HG03064 (cell line): ENCODE data around the gene GLP1R.

Experiments used
- ATAC-seq: cut with Tn5 transposase; IDR thresholded peaks from one replicate; pipeline ENCODE4 v1.9.1; 2021; ENCODE audit warnings: low read depth; ENCODE audit not compliant: unreplicated experiment

GLP1R gene

DNA sequence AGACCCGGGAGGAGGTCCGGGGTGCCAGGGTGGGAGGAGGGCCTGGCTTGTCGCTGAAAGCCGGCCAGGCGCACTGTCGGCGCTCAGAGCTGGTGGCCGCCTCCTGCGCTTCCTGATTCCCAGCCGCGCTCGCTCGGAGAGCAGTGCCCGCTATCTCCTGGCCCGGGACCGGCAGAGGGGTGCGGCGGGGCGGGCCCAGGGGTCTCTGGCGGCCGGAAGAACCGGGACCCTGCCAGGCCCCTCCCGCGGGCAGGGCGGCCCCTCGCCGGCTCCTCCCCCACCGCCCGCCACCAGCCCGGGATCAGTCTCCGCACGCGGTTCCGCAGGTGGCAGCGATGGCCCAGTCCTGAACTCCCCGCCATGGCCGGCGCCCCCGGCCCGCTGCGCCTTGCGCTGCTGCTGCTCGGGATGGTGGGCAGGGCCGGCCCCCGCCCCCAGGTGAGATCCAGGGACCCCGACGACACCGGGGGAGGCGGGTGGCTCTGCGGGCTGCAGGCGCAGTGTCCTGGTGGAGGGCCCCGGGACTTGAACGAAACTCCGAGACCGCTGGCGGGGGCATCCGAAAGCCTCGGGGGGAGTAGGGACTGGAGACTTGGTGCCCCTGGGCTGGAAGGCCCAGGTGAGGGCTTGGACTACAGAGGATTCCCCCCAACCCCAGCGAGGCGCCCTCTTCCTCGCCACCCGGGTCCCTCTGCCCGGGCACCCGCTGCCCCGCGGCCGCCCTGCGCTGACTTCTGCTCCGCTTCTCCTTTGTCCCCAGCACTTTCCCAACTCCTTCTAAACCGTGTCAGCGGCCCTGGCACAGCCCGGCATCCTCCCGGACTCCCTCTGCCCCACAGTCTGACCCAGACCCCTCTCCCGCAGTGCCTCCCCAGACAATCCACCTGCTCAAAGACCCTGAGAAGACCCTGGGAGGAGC is at the start of gene GLP1R:
GLP1R (plus strand) TSS at position 301 of the 919 bp plus-strand sequence; CDS start at position 361, 60 bp downstream.
- ATAC-seq, result no peak

DNA sequence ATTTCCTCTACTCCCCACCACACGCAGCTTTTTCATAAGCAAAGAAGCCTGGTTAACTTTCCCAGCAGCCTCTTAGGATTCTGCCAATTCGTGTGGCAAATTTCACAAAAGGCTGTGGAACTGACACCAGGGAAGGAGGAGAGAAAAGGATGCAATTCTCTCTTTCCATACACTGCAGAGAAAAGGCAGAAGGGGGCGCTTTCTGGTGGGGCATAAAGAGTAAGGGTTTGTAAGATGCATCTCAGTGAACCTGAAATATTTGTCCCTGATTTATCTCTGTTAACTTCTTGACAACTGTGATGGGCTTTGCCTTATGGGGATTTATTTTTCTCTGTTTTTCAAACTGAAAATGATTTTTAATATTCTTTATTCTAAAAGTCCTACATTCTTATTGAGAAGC is 45.5 kb upstream of the GLP1R start:
- no peak for ATAC-seq

DNA sequence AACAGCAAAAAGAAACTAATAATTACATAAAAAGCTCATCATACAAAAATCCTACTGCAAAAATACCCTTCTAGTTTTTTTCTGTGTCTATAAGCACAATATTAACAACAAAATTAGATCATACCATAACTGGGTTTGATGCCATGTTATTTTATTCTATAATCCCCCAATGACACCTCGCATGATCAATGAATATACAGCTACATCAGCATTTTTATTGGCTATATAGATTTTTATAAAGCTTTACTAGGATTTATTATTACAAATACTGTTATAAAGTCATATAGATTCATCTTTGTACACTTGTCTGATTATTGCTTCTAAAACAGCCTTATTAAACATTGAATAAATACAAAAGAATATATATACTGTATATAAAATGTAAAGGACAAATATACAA is 45.1 kb upstream of the GLP1R start:
- no peak for ATAC-seq

DNA sequence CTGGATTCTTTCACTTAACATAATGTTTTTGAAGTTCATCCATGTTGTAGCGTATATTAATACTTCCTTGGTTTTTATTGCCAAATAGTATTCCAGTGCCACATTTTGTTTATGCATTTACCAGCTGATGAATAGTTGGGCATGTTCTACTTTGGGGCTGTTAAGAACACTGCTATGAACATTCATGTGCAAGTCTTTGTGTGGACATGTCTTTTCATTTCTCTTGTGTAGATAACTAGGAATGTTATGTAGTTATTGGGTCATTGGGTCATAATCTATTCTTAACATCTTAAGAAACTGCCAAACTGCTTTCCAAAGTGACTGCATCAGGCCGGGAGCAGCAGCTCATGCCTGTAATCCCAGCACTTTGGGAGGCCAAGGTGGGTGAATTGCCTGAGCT is 43.8 kb upstream of the GLP1R start:
- ATAC-seq, result no peak

DNA sequence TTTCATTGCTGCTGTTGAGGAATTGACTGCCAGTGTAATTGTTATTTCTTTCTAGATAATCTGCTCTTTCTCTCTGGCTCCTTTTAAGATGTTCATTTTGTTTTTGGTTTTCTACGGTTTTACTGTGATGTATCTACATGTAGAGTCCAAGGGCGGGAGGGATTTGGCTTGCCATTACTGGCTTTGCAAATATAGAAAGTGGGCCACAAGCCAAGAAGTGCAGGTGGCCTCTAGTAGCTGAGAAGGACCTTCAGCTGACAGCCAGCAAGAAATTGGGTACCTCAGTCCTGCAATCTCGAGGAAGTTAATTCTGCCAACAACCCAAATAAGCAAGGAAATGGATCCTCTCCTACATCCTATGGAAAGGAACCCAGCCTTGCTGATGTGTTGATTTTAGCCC is 42.8 kb upstream of the GLP1R start:
- no peak for ATAC-seq

DNA sequence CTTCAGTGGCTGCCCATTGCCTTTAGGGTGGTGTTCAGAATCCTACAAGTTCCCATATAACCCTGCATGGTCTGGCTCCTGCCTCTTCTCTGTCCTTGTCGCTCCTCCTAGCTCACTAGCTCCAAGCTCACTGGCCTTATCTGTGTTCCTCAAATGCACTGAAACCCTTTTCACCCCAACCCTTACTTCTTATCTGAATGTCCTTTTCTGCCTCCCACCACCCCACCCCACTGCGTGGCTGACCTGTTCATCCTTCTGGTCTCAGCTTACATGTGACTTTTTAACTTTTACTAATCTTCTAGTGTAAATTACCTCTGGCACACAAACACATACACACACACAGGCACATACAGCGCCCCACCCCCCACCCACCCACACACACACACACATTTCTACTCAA is 41.0 kb upstream of the GLP1R start:
- no peak for ATAC-seq

DNA sequence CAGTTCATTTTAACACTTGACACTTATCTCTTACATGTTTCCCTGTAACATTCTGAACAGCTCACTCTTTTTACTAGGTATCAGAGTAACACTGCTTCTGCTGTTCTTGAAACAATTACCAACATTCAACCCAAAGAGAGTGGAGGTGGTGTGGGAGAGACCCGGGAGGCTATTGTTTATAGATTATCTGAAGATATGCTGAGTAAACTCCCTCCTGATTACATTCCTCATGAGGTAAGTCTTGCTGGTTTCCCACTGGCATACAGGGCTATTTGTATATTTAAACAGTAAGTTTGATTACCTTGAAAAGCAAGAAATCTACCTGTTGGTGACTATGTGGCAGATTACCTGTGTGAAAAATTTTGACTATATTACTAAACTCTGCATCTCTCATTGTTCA is 39.8 kb upstream of the GLP1R start:
- ATAC-seq, result no peak

DNA sequence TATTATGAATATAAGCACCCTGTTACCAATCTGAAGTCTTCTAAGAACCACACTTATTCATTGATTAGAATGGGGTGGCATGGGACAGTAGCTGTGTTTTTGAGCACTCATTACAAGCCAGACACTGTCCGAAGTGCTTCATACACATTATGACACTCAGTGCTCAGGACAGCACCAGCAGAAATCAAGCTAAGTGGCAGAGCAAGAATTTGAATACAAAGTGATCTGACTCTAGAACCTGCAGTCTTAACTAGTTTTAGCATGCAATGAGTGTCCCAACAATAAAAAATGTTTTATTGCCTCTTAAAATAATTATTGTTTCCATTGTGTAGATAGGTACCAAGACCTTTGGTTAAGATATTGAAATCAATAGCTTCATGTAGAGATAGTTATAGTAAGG is 39.1 kb upstream of the GLP1R start:
- ATAC-seq, result no peak

DNA sequence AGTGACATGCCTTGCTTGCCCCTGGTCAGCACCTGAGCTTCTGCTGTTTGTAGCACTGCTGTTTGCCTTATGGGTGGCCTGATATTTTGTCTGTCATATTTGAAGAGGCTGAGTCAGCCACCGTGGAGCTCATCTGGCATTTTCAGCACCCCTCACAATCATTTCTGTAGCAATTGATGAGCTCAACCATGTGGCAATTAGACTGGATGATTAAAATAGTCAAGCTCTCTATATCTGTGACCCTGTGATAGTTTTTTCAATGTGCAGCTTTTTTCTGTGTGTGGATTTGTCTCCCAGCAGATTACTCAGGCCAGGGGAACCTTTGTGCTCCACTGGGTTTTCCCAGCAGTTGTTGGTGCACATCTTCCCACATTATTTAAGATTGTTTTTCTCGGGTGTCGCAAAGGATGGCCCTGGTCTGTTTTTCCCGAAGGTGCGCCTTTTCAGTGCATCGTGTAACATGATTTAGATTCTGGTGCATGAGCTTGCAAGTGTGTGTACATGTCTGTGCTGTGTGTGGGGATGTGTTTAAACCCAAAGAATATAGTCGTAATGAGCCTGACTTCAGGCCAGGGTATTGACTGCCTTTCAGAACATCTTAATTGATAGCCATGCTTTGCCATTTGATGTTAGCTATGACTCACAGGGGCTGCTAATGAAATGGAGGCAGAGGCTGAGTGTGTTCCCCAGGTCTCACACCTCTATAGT is 31.6 kb upstream of the GLP1R start:
- no peak for ATAC-seq

DNA sequence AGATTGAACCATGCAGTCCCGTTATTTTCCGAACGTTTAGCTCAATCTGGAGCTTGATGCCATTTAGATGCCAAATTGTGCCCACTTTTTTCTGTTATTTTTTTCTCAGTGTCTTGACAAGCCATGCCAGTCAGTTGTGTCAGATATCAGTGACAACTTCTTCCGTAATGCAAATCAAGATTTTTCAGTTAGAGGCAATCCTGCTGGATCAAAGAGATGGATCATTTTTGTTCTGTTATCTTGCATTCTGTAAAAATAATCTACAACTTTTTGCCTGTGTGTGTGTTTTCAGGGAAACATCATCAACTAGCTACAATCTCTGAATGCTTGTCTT is 31.1 kb upstream of the GLP1R start:
- ATAC-seq, result no peak

DNA sequence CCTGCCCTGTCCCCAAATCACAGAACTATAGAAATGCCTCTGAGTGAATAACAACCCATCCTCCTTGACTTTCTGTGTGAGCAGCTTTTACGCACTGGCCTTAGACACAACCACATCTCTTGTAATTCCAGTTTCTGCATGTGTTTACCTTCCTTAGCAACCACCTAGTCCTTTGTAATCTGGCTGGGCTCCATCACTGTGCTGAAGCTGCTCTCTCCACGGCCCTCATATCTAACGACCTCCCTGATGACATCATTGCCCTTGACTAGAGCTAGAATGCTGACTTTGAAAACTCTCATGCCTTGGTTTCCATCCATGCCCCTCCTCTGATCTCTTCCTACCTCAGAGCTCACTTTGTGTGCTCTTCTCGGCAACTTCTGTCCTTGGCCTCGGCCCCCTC is 30.5 kb upstream of the GLP1R start:
- ATAC-seq, result no peak

DNA sequence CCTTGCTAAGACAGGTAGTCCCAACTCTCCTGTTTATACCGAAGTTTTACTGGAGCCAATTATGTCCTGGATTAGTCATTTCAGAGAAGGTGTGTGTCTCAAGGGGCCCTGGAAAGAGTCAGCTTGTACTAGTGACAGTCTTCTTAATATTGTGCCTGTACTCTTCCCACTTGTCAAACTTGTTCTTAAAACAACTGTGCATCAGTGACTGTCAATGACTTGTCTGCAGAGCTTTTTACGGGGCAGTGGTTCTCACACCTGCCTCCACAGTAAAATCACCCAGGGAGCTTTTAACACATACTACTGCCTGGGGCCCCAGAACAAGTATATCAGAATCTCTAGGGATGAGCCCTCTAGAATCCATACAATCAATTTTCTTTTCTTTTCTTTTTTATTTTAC is 28.4 kb upstream of the GLP1R start:
- ATAC-seq, result no peak

DNA sequence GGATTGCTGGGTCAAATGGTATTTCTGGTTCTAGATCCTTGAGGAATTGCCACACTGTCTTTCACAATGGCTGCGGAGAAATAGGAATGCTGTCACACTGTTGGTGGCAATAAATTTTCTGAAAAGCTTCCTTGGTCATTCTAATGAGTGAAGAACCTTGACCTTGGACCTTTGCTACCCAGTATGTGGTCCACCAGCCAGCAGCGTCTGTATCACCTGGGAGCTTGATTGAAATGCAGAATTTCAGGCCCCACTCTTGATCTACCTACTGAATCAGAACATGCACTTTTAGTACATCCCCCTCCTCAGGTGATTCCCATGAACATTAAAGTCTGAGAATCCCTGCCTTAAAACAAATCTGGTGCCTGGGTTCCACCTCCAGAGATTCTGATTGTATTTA is 27.5 kb upstream of the GLP1R start:
- no peak for ATAC-seq

DNA sequence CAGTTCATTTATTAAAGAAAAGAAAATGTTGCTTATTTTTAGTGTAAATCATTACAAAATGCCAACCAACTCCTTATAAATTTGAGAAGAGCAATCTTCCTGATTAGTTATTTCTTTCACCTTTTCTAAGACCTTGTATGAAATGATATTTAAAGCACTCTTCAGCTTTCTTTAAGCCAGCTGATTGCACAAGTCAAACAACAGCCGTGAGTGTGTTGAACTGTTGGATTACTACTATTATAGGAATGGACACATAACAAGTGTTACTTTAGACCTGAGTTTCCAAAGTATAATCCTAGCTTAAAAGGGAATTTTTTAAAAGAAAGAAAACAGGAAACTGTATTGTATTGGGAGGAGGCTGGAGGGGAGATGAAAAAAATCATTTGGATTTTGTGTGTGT is 26.8 kb upstream of the GLP1R start:
- no peak for ATAC-seq

DNA sequence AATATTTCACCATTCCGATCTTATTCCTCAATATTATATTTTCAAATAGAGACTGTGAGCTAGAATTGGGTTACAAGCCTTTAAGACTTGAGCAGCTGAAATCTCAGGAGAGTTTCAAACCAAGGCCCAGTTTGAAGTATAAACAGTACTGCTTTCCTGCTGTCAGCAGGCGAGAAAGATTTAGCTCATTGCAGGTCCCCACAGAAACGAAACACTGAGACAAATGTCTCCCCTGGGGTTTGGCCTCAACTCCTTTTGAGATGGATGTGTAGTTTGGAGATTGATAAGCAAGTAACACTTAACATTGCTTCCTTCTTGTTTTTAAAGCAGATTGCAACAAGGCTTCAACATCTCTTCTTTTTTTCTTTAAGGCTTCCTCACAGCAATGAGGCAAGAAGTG is 22.4 kb upstream of the GLP1R start:
- no peak for ATAC-seq

DNA sequence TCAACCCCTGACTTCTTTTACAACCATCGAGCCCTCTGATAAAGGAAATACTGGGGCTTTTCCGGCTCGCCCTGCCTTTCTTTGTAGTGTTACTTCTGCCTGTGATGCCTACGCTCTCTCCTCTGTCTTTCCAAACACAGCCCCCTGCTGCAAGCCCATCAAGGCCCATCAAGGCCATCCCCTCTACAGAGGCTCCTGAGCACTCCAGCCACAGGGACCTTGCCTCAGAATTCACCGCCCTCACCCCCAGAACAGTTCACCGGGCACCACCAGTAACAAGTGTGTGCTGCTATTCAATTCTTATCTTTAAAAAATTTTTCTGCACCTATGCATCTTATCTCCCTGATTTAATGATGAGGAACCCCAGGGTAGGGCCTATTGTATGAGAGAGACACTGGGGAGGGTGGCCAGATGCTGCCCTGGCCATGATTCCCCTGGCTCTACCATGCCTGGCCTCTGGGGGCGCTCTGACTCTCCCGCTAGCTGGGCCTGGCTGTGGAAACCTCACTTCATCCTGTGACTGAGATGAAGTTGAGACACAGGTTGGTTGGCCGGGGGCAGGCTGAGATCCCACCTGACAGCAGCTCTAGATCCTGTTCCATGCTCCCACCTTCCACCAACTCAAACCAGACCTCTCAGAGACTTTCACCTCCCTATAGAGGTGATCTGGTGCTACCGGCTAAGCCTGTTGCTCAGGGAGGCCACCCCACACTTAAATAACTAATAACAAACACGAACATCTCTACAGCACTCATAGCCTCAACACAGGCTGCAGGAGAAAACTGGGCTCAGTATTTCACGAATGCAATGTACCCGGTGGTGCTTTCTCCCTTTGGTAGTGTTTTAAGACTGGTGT is 19.2 kb upstream of the GLP1R start:
- no peak for ATAC-seq

DNA sequence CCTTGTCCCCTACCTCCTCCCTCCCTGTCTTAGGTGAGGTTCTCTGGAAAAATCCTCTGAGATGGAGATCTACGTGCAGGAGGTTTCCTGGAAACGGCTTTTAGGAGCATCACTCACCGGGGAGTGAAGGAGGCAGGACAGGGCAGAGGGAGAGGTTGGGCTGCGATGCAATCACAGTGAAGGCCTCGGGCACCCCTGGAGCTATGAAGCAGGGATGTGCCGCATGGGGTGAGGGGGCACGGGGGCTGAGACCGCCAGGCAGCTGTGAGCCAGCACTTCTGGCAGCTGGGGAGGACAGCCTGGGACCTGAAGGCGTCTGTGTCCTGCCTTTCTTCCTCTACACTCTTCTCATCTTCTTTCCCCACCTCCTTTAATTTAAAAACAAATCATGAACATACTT is 12.9 kb upstream of the GLP1R start:
- no peak for ATAC-seq

DNA sequence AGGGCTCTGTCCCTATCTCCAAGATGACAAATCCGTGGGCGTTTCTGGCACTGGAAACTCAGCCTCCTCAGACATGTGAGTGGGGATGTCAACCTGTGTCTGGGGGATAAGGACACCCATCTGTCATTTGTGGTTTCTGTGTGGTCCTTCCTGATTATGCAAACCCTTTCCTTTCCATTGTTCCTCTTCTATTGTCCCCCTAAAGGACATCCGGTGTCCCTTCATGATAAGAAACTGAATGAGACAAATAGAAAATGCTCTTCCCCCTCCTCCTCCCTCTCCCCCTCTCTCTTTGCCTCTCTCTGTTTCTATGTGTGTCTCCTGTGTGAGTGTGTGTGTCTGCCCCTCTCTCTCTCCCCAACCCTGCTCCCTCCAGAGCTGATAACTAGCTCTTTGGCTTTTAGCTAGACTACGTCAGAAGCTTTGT is 11.5 kb upstream of the GLP1R start:
- ATAC-seq, result no peak

DNA sequence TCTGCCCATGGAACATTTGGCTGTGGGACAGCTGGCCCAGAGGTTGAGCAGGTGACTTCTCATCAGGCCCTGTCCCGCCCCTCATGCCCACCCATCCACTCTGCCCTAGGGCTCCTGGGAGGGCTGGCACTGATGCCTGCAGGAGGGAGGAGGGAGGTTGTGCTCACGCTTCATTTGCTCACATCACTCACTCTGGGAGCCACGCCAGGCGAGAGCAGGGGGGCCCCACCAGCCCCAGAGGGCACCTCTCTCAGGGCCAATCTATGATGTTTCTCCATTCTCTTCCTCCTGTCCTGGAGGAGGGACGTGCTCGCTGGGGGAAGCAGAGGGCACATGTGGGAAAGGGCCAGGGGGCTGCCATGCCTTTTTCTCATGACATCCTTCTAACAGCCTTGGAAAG is 10.9 kb upstream of the GLP1R start:
- ATAC-seq, result no peak

DNA sequence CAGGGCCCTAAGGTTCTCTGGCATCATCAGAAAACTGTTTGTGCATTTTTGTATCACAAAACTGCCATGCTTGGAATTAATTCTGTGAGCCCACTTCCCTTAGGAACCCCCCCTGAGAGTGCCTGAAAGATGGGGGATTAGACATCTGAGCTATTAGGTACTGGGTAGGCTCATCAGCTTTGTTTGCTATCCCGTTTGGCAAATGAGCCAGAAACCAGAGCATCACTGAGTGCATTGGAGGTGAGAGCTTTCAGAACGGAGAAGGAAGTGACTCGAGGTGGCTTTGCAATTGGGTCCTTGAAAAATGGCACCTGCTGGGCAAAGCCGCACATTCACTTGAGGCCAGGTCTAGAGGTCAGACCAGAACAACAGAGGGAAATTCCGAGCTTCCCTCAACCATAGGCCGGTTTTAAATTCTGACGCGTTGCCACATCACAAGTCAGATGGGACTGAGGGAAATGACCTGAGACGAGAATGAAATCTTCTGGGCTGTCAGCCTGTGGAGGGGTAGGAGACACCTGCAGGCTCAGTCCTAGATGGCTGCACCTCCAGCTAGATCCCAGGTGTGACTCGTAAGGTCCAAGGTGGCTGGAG is 8.4 kb upstream of the GLP1R start:
- ATAC-seq, result no peak

DNA sequence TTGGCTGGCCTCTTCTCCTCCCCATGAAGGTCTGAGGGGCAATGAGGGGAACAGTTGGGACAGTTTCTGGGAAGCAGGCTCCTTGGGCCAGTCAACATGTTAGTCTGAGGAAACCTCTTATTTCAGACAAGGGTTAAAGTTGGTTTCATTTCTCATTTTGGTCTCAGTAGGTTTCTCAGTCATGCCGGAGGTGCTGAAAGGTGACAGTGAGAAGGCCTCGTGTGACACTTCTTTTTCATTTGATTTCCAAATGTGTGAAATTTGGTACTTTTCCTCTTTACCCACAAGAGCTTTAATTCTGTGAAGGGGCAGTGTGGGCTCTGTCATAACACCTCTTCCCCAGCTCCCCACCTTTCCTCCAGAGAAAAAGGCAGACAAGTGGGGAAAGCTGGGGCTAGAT is 7.5 kb upstream of the GLP1R start:
- no peak for ATAC-seq
